ENCODE data around the gene NUDT1. TPM values are rescaled to one million over a fixed set of nuclear protein-coding genes. Genes with fewer than 3 reads are reported as not detected.

The NUDT1 gene
- total RNA-seq, 1 experiment from 2014 or later = 84.7 TPM

GRCh38 chr7:2247141-2247995 lies 5.3 kb downstream of the NUDT1 start:
- Histone ChIP-seq H3K4ac (ENCODE audit: low read depth, low read length) (no peak overlapping the region), H3K9me3 (ENCODE audit: control insufficient read depth, low read depth, low read length) (no peaks in the 10 kb centered on the region), H4K8ac (replicated peaks; ENCODE audit: insufficient read length, low read depth, low read length) (no peak overlapping the region), H3T11ph (ENCODE audit: low read length) (no peak overlapping the region), H3K9ac (ENCODE audit: extremely low read depth, insufficient read length, low read length) (no peak overlapping the region), H4K91ac (ENCODE audit: insufficient read length, low read depth, low read length) (no peak overlapping the region), H2BK20ac (ENCODE audit: low read depth, low read length, poor library complexity, severe bottlenecking) (no peak overlapping the region), H4K5ac (ENCODE audit: insufficient read length, low read depth, low read length) (no peak overlapping the region), H2BK15ac (ENCODE audit: low read depth, low read length) (no peak overlapping the region), H3K23ac (ENCODE audit: insufficient read length, low read depth, low read length) (no peak overlapping the region), H3K79me1 (ENCODE audit: insufficient read depth, low read depth, low read length, poor library complexity, severe bottlenecking) (no peaks in the 10 kb centered on the region), H3K27me3 (ENCODE audit: insufficient read depth, low read length) (no peaks in the 10 kb centered on the region), H3K4me2 (ENCODE audit: insufficient read depth, insufficient read length, low read length) (no peak overlapping the region), H2BK12ac (ENCODE audit: insufficient read length, low read depth, low read length) (no peak overlapping the region), H3K18ac (ENCODE audit: insufficient read length, low read depth, low read length) (no peak overlapping the region), H2BK5ac (ENCODE audit: insufficient read length, low read length) (no peak overlapping the region), H4K20me1 (ENCODE audit: control insufficient read depth, insufficient read depth, insufficient read length) (no peaks in the 10 kb centered on the region), H3K23me2 (ENCODE audit: insufficient read length, low read depth, low read length, poor library complexity, severe bottlenecking) (peaks cover 7% of the 10 kb centered on the region), H3K14ac (ENCODE audit: insufficient read depth, low read length) (no peak overlapping the region), H2AFZ (ENCODE audit: low read length) (no peak overlapping the region), H3K56ac (ENCODE audit: insufficient read length, low read depth, low read length) (no peak overlapping the region), H2AK5ac (ENCODE audit: insufficient read length, low read length) (no peak overlapping the region), H3K27ac (ENCODE audit: insufficient read length, low read depth, low read length) (no peak overlapping the region), H3K79me2 (ENCODE audit: insufficient read depth, low read length) (no peaks in the 10 kb centered on the region), H2BK120ac (ENCODE audit: low read depth, low read length, poor library complexity, severe bottlenecking) (no peak overlapping the region), H3K4me1 (ENCODE audit: insufficient read depth, low read length) (no peaks in the 10 kb centered on the region; the same call in 1 of the 2 replicates)
- no peak overlapping the region for H3K4me3 Mint-ChIP-seq
- peak; percentile 75 for DNase-seq
- no CpG with 5 or more reads among the region's 36 CpGs for WGBS (ENCODE audit: extremely low coverage, insufficient read length, low lambda C conversion rate)
- peaks cover 11 to 18% of the 10 kb centered on the region in 2 experiments for H3K4me1 Mint-ChIP-seq
- no peaks in the 10 kb centered on the region for H3K9me3 Mint-ChIP-seq
- peaks cover 12 to 41% (median 36%) of the 10 kb centered on the region in 3 experiments for H3K36me3 Mint-ChIP-seq (ENCODE audit: insufficient read depth in 1 of 3, low read depth in 3 of 3)
- TF ChIP-seq CTCF (conservative IDR thresholded peaks at IDR 0.05) = peak; percentile 88
- no peak overlapping the region; a peak in 2 of 7 replicates for H3K27ac Mint-ChIP-seq
- H3K27me3 Mint-ChIP-seq (ENCODE audit: low read depth) = no peaks in the 10 kb centered on the region; the same call in 1 of the 2 replicates
